ENCODE data around the gene LLGL2. TPM values are rescaled to one million over a fixed set of nuclear protein-coding genes. Genes with fewer than 3 reads are reported as not detected.

Gene LLGL2
- total and polyA plus RNA-seq, 2 donors (not counting 1 experiment from before 2014, with no cell fraction given): 40.6 to 52.0 TPM

GRCh38 chr17:75624021-75624420 is 98.5 kb downstream of the LLGL2 start:
- ChIA-PET POLR2A (no interaction called here), CTCF (interaction anchor here (3.7 to 19.7 kb wide), 2 partner anchors 10 to 124 kb away, joined by 27 to 389 read pairs; partner anchors contain the start of gene SMIM5)
- Histone ChIP-seq H3K4me2 (replicated peaks; ENCODE audit: low read depth, low read length, poor library complexity, severe bottlenecking) (no peak overlapping the region), H3K27me3 (replicated peaks in 1 of 4; ENCODE audit: control extremely low read depth in 1 of 4, control insufficient read depth in 3 of 4, insufficient read depth in 4 of 4, low read length in 3 of 4) (no peaks in the 10 kb centered on the region), H3K4me3 (ENCODE audit: control extremely low read depth in 1 of 5, extremely low read depth in 1 of 5, insufficient read depth in 1 of 5, low read depth in 2 of 5, low read length in 4 of 5) (no peak overlapping the region), H3K79me2 (ENCODE audit: control insufficient read depth, insufficient read depth, low read length) (no peaks in the 10 kb centered on the region), H2AFZ (ENCODE audit: insufficient read depth, low read depth, low read length, poor library complexity, severe bottlenecking) (no peak overlapping the region), H3K4me1 (ENCODE audit: control insufficient read depth in 2 of 2, insufficient read depth in 2 of 2, low read length in 2 of 2) (no peaks in the 10 kb centered on the region), H3K36me3 (replicated peaks in 1 of 2; ENCODE audit: control extremely low read depth in 1 of 2, control insufficient read depth in 1 of 2, extremely low read depth in 1 of 2, insufficient read depth in 2 of 2, low read length in 1 of 2) (peaks cover 0 to 59% of the 10 kb centered on the region in 2 experiments), H4K20me1 (ENCODE audit: control insufficient read depth, insufficient read depth, low read length, poor library complexity, severe bottlenecking) (no peaks in the 10 kb centered on the region), H3K27ac (ENCODE audit: low read length in 2 of 2) (no peak overlapping the region), H3K9me3 (ENCODE audit: control extremely low read depth in 1 of 3, control insufficient read depth in 2 of 3, insufficient read depth in 1 of 3, low read length in 2 of 3) (no peaks in the 10 kb centered on the region), H3K9ac (ENCODE audit: low read length) (no peak overlapping the region)
- H3K27me3 Mint-ChIP-seq: no peaks in the 10 kb centered on the region
- no peak for ATAC-seq (ENCODE audit: low read depth)
- WGBS (ENCODE audit: insufficient coverage): 90% methylated on average over 11 of the region's 12 CpGs
- H3K4me1 Mint-ChIP-seq: peaks cover 2% of the 10 kb centered on the region
- no peak for DNase-seq
- H3K27ac Mint-ChIP-seq: no peak overlapping the region
- intact Hi-C loops (cut with micrococcal nuclease): no loop called here
- H3K4me3 Mint-ChIP-seq: no peak overlapping the region
- H3K9me3 Mint-ChIP-seq (ENCODE audit: insufficient read depth): no peaks in the 10 kb centered on the region
- TF ChIP-seq, protein P1, sequence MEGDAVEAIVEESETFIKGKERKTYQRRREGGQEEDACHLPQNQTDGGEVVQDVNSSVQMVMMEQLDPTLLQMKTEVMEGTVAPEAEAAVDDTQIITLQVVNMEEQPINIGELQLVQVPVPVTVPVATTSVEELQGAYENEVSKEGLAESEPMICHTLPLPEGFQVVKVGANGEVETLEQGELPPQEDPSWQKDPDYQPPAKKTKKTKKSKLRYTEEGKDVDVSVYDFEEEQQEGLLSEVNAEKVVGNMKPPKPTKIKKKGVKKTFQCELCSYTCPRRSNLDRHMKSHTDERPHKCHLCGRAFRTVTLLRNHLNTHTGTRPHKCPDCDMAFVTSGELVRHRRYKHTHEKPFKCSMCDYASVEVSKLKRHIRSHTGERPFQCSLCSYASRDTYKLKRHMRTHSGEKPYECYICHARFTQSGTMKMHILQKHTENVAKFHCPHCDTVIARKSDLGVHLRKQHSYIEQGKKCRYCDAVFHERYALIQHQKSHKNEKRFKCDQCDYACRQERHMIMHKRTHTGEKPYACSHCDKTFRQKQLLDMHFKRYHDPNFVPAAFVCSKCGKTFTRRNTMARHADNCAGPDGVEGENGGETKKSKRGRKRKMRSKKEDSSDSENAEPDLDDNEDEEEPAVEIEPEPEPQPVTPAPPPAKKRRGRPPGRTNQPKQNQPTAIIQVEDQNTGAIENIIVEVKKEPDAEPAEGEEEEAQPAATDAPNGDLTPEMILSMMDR (IDR thresholded peaks at IDR 0.05): no peak
- TF ChIP-seq EZH2 (IDR thresholded peaks at IDR 0.05; ENCODE audit: borderline replicate concordance, insufficient read depth, low read depth, low read length, poor library complexity, severe bottlenecking): no peak

Other genes starting within 250 kb of the LLGL2 start
- 46.4 and 52.3 TPM in 2 replicates for gene SLC25A19, start 236.3 kb upstream of the LLGL2 start, total RNA-seq
- gene SLC25A19, start 236.3 kb upstream of the LLGL2 start, polyA plus RNA-seq: 34.5 and 36.8 TPM in 2 replicates
- gene GRB2, start 120.0 kb upstream of the LLGL2 start, total RNA-seq: 219 and 224 TPM in 2 replicates
- 114 and 152 TPM in 2 replicates for gene GRB2, start 120.0 kb upstream of the LLGL2 start, polyA plus RNA-seq
- gene TMEM94, start 69.1 kb upstream of the LLGL2 start, total RNA-seq: 112 and 139 TPM in 2 replicates
- gene TMEM94, start 69.1 kb upstream of the LLGL2 start, polyA plus RNA-seq: 140 and 158 TPM in 2 replicates
- gene CASKIN2, start 10.2 kb upstream of the LLGL2 start, total RNA-seq: 0.37 and 0.97 TPM in 2 replicates
- 0.27 and 1.00 TPM in 2 replicates for gene CASKIN2, start 10.2 kb upstream of the LLGL2 start, polyA plus RNA-seq
- 29.7 and 33.0 TPM in 2 replicates for gene TSEN54, start 9.2 kb upstream of the LLGL2 start, total RNA-seq
- gene TSEN54, start 9.2 kb upstream of the LLGL2 start, polyA plus RNA-seq: 26.3 and 45.9 TPM in 2 replicates
- 452 and 460 TPM in 2 replicates for gene MYO15B, start 62.1 kb downstream of the LLGL2 start, total RNA-seq
- 619 and 1,019 TPM in 2 replicates for gene MYO15B, start 62.1 kb downstream of the LLGL2 start, polyA plus RNA-seq
- 0.61 and 0.62 TPM in 2 replicates for gene SMIM5, start 107.7 kb downstream of the LLGL2 start, total RNA-seq
- 4.9 and 7.6 TPM in 2 replicates for gene SMIM5, start 107.7 kb downstream of the LLGL2 start, polyA plus RNA-seq
- 56.6 and 58.5 TPM in 2 replicates for gene RECQL5, start 141.5 kb downstream of the LLGL2 start, total RNA-seq
- gene RECQL5, start 141.5 kb downstream of the LLGL2 start, polyA plus RNA-seq: 40.3 and 70.5 TPM in 2 replicates
- 148 and 174 TPM in 2 replicates for gene SAP30BP, start 141.6 kb downstream of the LLGL2 start, total RNA-seq
- gene SAP30BP, start 141.6 kb downstream of the LLGL2 start, polyA plus RNA-seq: 143 and 189 TPM in 2 replicates
- 0.81 and 1.1 TPM in 2 replicates for gene ITGB4, start 195.8 kb downstream of the LLGL2 start, total RNA-seq
- 0.12 and 0.27 TPM in 2 replicates for gene ITGB4, start 195.8 kb downstream of the LLGL2 start, polyA plus RNA-seq
- 29.8 and 33.9 TPM in 2 replicates for gene GALK1, start 239.5 kb downstream of the LLGL2 start, total RNA-seq
- gene GALK1, start 239.5 kb downstream of the LLGL2 start, polyA plus RNA-seq: 25.7 and 37.4 TPM in 2 replicates